Naive thymus-derived CD4-positive, alpha-beta T cell (primary cell): ENCODE data around the gene RPS21. TPM values are rescaled to one million over a fixed set of nuclear protein-coding genes. Genes with fewer than 3 reads are reported as not detected.

Source experiments
- ATAC-seq: fragments of 150-1000 bp; cut with Tn5 transposase; 2 replicates; pipeline ENCODE4 v1.10.0; 2021; ENCODE audit warnings: mild to moderate bottlenecking, moderate library complexity
- CTCF ChIA-PET: fragments of 350-600 bp; sonication (Branson Sonifier 250); formaldehyde crosslinking; loops from one replicate; lab custom pipeline; 2021; ENCODE audit warnings: antibody characterized with exemption; lab: Charles Lee
- POLR2A ChIA-PET: fragments of 350-600 bp; sonication (Branson Sonifier 250); formaldehyde crosslinking; loops from one replicate; lab custom pipeline; 2021; ENCODE audit warnings: antibody characterized with exemption, inconsistent platforms; lab: Charles Lee
- DNase-seq, 9 donors: peaks; one replicate each; pipeline versions ENCODE4 v3.0.0 to v3.0.0-alpha.2; 2020 to 2022; ENCODE audit warnings: mixed read lengths in 1 of 9
- H3K27ac ChIP-seq: one replicate; pipeline ENCODE4 v1.7.0; 2013; ENCODE audit warnings: mild to moderate bottlenecking, low read depth, low read length, moderate library complexity
- H3K27me3 ChIP-seq, 2 donors: one replicate each; pipeline ENCODE4 v1.7.0; 2013; ENCODE audit warnings: low read length in 2 of 2, mild to moderate bottlenecking in 2 of 2, moderate library complexity in 2 of 2; ENCODE audit not compliant: control insufficient read depth in 2 of 2, insufficient read depth in 2 of 2
- H3K36me3 ChIP-seq, 3 experiments: 1 replicate in 2 of 3; 2 replicates in 1 of 3; pipeline ENCODE4 v1.7.0; 2013; ENCODE audit warnings: low read length in 3 of 3, mild to moderate bottlenecking in 3 of 3, moderate library complexity in 1 of 3; ENCODE audit not compliant: insufficient read depth in 3 of 3, control insufficient read depth in 2 of 3
- H3K4me1 ChIP-seq, 2 donors: one replicate each; pipeline ENCODE4 v1.7.0; 2013; ENCODE audit warnings: low read length in 2 of 2, mild to moderate bottlenecking in 2 of 2, moderate library complexity in 1 of 2; ENCODE audit not compliant: control insufficient read depth in 2 of 2, insufficient read depth in 2 of 2
- H3K4me3 ChIP-seq: 2 replicates; pipeline ENCODE4 v1.7.0; 2013; ENCODE audit warnings: mild to moderate bottlenecking, low read length
- H3K9me3 ChIP-seq, 3 experiments: 1 replicate in 2 of 3; 2 replicates in 1 of 3; pipeline ENCODE4 v1.7.0; 2013; ENCODE audit warnings: low read length in 3 of 3; ENCODE audit not compliant: control insufficient read depth in 2 of 3
- H3K27ac Mint-ChIP-seq, 9 donors: one replicate each; pipeline ENCODE4 v1.8.0; 2020 to 2022; ENCODE audit warnings: mixed read lengths in 9 of 9, mild to moderate bottlenecking in 8 of 9, moderate library complexity in 5 of 9, inconsistent platforms in 2 of 9
- H3K27me3 Mint-ChIP-seq, 5 donors: one replicate each; pipeline ENCODE4 v1.8.0; 2021 to 2022; ENCODE audit warnings: mixed read lengths in 5 of 5, mild to moderate bottlenecking in 1 of 5
- H3K36me3 Mint-ChIP-seq, 5 donors: one replicate each; pipeline ENCODE4 v1.8.0; 2020 to 2022; ENCODE audit warnings: mixed read lengths in 5 of 5, mild to moderate bottlenecking in 3 of 5, inconsistent platforms in 1 of 5
- H3K4me1 Mint-ChIP-seq, 7 donors: one replicate each; pipeline ENCODE4 v1.8.0; 2020 to 2022; ENCODE audit warnings: mixed read lengths in 7 of 7, mild to moderate bottlenecking in 3 of 7, inconsistent platforms in 1 of 7
- H3K4me3 Mint-ChIP-seq, 10 donors: one replicate each; pipeline ENCODE4 v1.8.0; 2020 to 2022; ENCODE audit warnings: mild to moderate bottlenecking in 10 of 10, mixed read lengths in 10 of 10, moderate library complexity in 6 of 10, inconsistent platforms in 2 of 10
- H3K9me3 Mint-ChIP-seq, 11 donors: one replicate each; pipeline ENCODE4 v1.8.0; 2020 to 2022; ENCODE audit warnings: mixed read lengths in 11 of 11, mild to moderate bottlenecking in 4 of 11, inconsistent platforms in 1 of 11, moderate library complexity in 1 of 11
- intact Hi-C, 2 donors: fragments of 100-400 bp; cut with micrococcal nuclease; formaldehyde crosslinking; loops; one replicate each; pipeline ENCODE4 v1.15.1; 2023
- polyA plus RNA-seq, 2 donors: library from polyadenylated mRNA; unstranded; fragments of 300-500 nt; fragmentation: Illumina TruSeq; gene quantifications; one replicate each; pipeline ENCODE4 v1.2.3, GENCODE V29; 2021
- total RNA-seq, 6 experiments: library from RNA in 5 of 6; stranded (reverse) in 5 of 6; gene quantifications; 1 replicate in 5 of 6; 2 replicates in 1 of 6; pipeline ENCODE4 v1.2.3 and lab custom pipeline; 2021 to 2026

Gene RPS21
- total and polyA plus RNA-seq, 7 experiments from 2014 or later: 2,026 to 3,458 (median 3,308) TPM

DNA sequence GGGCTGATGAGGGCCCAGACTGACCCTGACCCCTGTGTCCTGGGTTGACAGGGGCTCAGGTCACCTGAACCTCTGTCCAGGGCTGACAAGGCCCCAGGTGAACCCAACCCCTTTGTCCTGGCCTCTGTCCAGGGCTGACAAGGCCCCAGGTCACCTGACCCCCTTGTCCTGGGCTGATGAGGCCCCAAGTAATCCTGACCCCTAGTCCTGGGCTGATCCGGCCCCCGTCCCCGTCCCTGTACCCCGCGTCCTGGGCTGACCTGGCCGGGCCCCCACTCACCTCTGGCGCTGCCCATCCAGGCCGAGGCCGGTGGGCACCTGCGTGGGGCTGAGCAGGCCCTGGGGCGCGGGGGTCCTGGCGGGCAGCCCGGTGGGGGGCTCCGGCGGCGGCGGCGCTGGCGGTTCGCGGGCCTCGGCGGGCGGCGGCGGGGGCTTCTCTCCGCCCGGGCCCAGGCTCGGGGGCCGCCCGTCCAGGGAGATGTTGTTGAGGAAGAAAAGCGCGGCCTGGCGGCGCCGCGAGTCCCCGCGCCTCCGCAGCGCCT is 19.8 kb downstream of the RPS21 start:
- ATAC-seq (no peak), DNase-seq (peak in 1 of 9 donors; percentile 25)
- Histone ChIP-seq H3K27me3 (no peaks in the 10 kb centered on the region), H3K27ac (peak overlapping the region; percentile 76), H3K4me3 (peak overlapping the region; percentile 57), H3K9me3 (no peaks in the 10 kb centered on the region), H3K36me3 (peaks cover 0 to 14% (median 0%) of the 10 kb centered on the region in 3 experiments), H3K4me1 (peaks cover 17 to 23% of the 10 kb centered on the region in 2 donors)
- intact Hi-C loops: loop anchor here (1.0 to 5.0 kb wide), 7 partner anchors 19 to 386 kb away; partner anchors contain the start of genes ADRM1 (in 2 of the 2), RPS21 (in 2 of the 2) and OSBPL2 (in 1 of the 2)
- Mint-ChIP-seq H3K27ac (peak overlapping the region in 5 of 9 donors; percentile 42 to 61 (median 52)), H3K27me3 (peaks cover 0 to 3% (median 0%) of the 10 kb centered on the region in 5 donors), H3K9me3 (peaks cover 0 to under 1% (median 0%) of the 10 kb centered on the region in 11 donors), H3K36me3 (no peaks in the 10 kb centered on the region), H3K4me1 (peaks cover 19 to 31% (median 26%) of the 10 kb centered on the region in 7 donors), H3K4me3 (peak overlapping the region; percentile 54 to 90 (median 74))
- ChIA-PET CTCF (no interaction called here), POLR2A (no interaction called here)

DNA sequence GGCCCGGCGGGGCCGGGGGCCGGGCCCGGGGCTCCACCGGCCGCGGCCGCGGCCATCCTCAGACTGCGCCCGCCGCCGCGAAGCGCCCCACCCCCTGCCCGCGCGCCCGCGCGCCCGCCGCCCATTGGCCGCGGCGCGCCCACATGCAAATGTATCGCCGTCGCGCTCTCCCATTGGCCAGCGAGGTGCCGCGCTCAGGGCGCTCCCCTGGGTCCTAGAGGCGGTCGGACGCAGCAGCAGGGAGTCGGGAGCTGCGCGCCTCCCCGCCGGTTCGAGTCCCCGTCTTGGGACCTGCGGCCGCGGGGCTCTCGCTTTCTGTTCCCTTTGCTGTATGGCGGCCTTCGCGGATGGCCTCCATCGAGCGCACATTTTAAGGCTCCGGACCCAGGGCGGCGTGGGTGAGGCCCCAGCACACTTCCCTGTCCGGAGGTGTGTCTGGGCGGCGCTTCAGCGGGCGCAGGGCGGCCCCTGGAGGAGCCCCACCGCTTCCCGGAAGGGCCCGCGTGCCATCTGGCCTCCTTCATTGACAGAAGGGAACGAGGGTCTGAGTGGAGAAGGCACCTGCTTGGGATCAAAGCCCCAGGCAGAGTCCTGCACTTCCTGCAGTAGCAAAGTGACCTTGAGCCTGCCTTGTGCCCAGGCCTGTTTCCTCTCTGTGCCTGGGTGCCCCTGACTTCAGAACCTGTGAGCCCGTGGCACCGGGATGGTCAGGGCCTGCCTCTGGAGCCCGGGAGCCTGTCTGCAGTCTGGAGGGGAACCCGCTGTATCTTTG is 20.5 kb downstream of the RPS21 start, which contains the start of gene CABLES2:
Gene CABLES2 (minus strand): TSS at position 65 of the 772 bp plus-strand sequence. CDS start 9 bp downstream, at position 56.
- intact Hi-C loops: loop anchor here (1.0 to 5.0 kb wide), 7 partner anchors 20 to 385 kb away; partner anchors contain the start of genes ADRM1 (in 2 of the 2), RPS21 (in 2 of the 2) and OSBPL2 (in 1 of the 2)
- Histone ChIP-seq H3K27ac (peak within 1 kb of the TSS; percentile 76), H3K4me1 (peaks cover 17 to 23% of the 10 kb centered on the region in 2 donors), H3K9me3 (no peaks in the 10 kb centered on the region), H3K36me3 (peaks cover 0 to 7% (median 0%) of the 10 kb centered on the region in 3 experiments), H3K4me3 (peak within 1 kb of the TSS; percentile 74), H3K27me3 (no peaks in the 10 kb centered on the region)
- Mint-ChIP-seq H3K36me3 (no peaks in the 10 kb centered on the region), H3K9me3 (no peaks in the 10 kb centered on the region), H3K4me1 (peaks cover 19 to 31% (median 26%) of the 10 kb centered on the region in 7 donors), H3K4me3 (peak within 1 kb of the TSS; percentile 68 to 90 (median 82)), H3K27me3 (peaks cover 0 to 3% (median 0%) of the 10 kb centered on the region in 5 donors), H3K27ac (peak within 1 kb of the TSS in 8 of 9 donors; percentile 52 to 88 (median 68))
- ChIA-PET POLR2A (interaction anchor here (0.6 to 0.7 kb wide), 3 partner anchors 25 to 468 kb away, joined by 3 to 6 read pairs (median 3); no protein-coding TSS in a partner anchor), CTCF (no interaction called here)
- ATAC-seq (peak; percentile 98), DNase-seq (peak; percentile 86 to 94 (median 91))

GRCh38 chr20:62408055-62408454 is 21.2 kb downstream of the RPS21 start:
- Mint-ChIP-seq H3K27me3 (peaks cover 0 to 3% (median 0%) of the 10 kb centered on the region in 5 donors), H3K36me3 (no peaks in the 10 kb centered on the region), H3K4me1 (peaks cover 19 to 30% (median 25%) of the 10 kb centered on the region in 7 donors), H3K9me3 (no peaks in the 10 kb centered on the region), H3K4me3 (peak overlapping the region in 9 of 10 donors; percentile 27 to 88 (median 80)), H3K27ac (peak overlapping the region in 2 of 9 donors; percentile 52 to 88)
- Histone ChIP-seq H3K27me3 (no peaks in the 10 kb centered on the region), H3K4me3 (peak overlapping the region; percentile 74), H3K27ac (no peak overlapping the region), H3K9me3 (no peaks in the 10 kb centered on the region), H3K36me3 (peaks cover 0 to under 1% (median 0%) of the 10 kb centered on the region in 3 experiments), H3K4me1 (peaks cover 17 to 23% of the 10 kb centered on the region in 2 donors)
- CTCF ChIA-PET: no interaction called here
- POLR2A ChIA-PET: interaction anchor here (0.6 to 0.7 kb wide), 3 partner anchors 12 to 467 kb away, joined by 3 to 6 read pairs (median 3); no protein-coding TSS in a partner anchor
- intact Hi-C loops: loop anchor here (5.0 kb wide), 1 partner anchor 384 kb away; no protein-coding TSS in a partner anchor
- DNase-seq (no peak), ATAC-seq (no peak)

- no peaks in the 10 kb centered on the region for H3K9me3 ChIP-seq
- H3K27ac ChIP-seq: no peak overlapping the region
- peak overlapping the region in 1 of 9 donors; percentile 9 for H3K27ac Mint-ChIP-seq
- peaks cover 17 to 23% of the 10 kb centered on the region in 2 donors for H3K4me1 ChIP-seq
- peaks cover 16 to 27% (median 21%) of the 10 kb centered on the region in 7 donors for H3K4me1 Mint-ChIP-seq
- H3K36me3 Mint-ChIP-seq: no peaks in the 10 kb centered on the region
- ATAC-seq: no peak
- ChIA-PET CTCF (no interaction called here), POLR2A (interaction anchor here (0.6 kb wide), 1 partner anchor 11 kb away, joined by 3 read pairs; no protein-coding TSS in a partner anchor)
- no peak for DNase-seq
- H3K4me3 Mint-ChIP-seq: peak overlapping the region in 4 of 10 donors; percentile 25 to 81 (median 63)
- intact Hi-C loops: loop anchor here (5.0 kb wide), 1 partner anchor 384 kb away; no protein-coding TSS in a partner anchor
- H3K27me3 ChIP-seq: no peaks in the 10 kb centered on the region
- H3K36me3 ChIP-seq: no peaks in the 10 kb centered on the region
- H3K9me3 Mint-ChIP-seq: no peaks in the 10 kb centered on the region
- H3K27me3 Mint-ChIP-seq: peaks cover 0 to 3% (median 0%) of the 10 kb centered on the region in 5 donors
- no peak overlapping the region for H3K4me3 ChIP-seq
Measured at GRCh38 chr20:62408640-62409039, 21.7 kb downstream of the RPS21 start.

GRCh38 chr20:62409086-62409853 is 22.4 kb downstream of the RPS21 start:
- H3K36me3 ChIP-seq: no peaks in the 10 kb centered on the region
- H3K27me3 ChIP-seq: no peaks in the 10 kb centered on the region
- POLR2A ChIA-PET: no interaction called here
- ATAC-seq: no peak
- peak overlapping the region in 2 of 9 donors; percentile 23 to 48 for H3K27ac Mint-ChIP-seq
- no peaks in the 10 kb centered on the region for H3K9me3 ChIP-seq
- peaks cover 0 to 3% (median 0%) of the 10 kb centered on the region in 5 donors for H3K27me3 Mint-ChIP-seq
- H3K36me3 Mint-ChIP-seq: no peaks in the 10 kb centered on the region
- H3K27ac ChIP-seq: no peak overlapping the region
- intact Hi-C loops: loop anchor here (5.0 kb wide), 1 partner anchor 383 kb away; no protein-coding TSS in a partner anchor
- peak overlapping the region in 7 of 10 donors; percentile 15 to 59 (median 46) for H3K4me3 Mint-ChIP-seq
- H3K4me1 ChIP-seq: peaks cover 17 to 23% of the 10 kb centered on the region in 2 donors
- peaks cover 14 to 23% (median 16%) of the 10 kb centered on the region in 7 donors for H3K4me1 Mint-ChIP-seq
- H3K4me3 ChIP-seq: no peak overlapping the region
- CTCF ChIA-PET: interaction anchor here (0.8 to 1.1 kb wide), 3 partner anchors 9 to 26 kb away, joined by 3 to 4 read pairs (median 3); no protein-coding TSS in a partner anchor
- no peak for DNase-seq
- H3K9me3 Mint-ChIP-seq: no peaks in the 10 kb centered on the region
